SU-DHL-6 (cell line): ENCODE results near the gene SERPINA3.

Experiments
- H2AFZ ChIP-seq: fragments of 200-600 bp; sonication (generic); 2 replicates; pipeline ENCODE4 v1.6.1; 2014; ENCODE audit warnings: low read depth, mild to moderate bottlenecking, moderate library complexity, mixed read lengths, antibody characterized with exemption, low read length; ENCODE audit not compliant: severe bottlenecking
- H3F3A ChIP-seq: fragments of 200-600 bp; shearing (Covaris generic); 2 replicates; pipeline ENCODE4 v1.6.0; 2016; ENCODE audit warnings: antibody characterized with exemption, mild to moderate bottlenecking; ENCODE audit not compliant: insufficient read depth
- H3K27ac ChIP-seq: fragments of 200-600 bp; sonication (generic); 2 replicates; pipeline ENCODE4 v1.5.1; 2016; ENCODE audit warnings: low read depth, mild to moderate bottlenecking, low read length, moderate library complexity, mixed read lengths
- H3K27me3 ChIP-seq: fragments of 200-600 bp; sonication (generic), shearing (Covaris generic); 2 replicates; pipeline ENCODE4 v1.6.0; 2014; ENCODE audit warnings: mild to moderate bottlenecking, low read length
- H3K36me3 ChIP-seq: fragments of 200-600 bp; sonication (generic); 2 replicates; pipeline ENCODE4 v1.6.1; 2014; ENCODE audit warnings: mild to moderate bottlenecking, low read length, mixed read lengths
- H3K4me2 ChIP-seq: fragments of 300-600, 200-600 bp; shearing (Covaris generic), sonication (generic); 2 replicates; pipeline ENCODE4 v1.6.0; 2014; ENCODE audit warnings: low read length, low read depth, mild to moderate bottlenecking; ENCODE audit not compliant: poor library complexity, severe bottlenecking
- H3K4me3 ChIP-seq: fragments of 200-600 bp; sonication (generic); 2 replicates; pipeline ENCODE4 v1.5.1; 2014; ENCODE audit warnings: antibody characterized with exemption, low read length, mild to moderate bottlenecking, mixed read lengths; ENCODE audit not compliant: insufficient read depth, poor library complexity, severe bottlenecking
- H3K79me2 ChIP-seq: fragments of 200-600 bp; sonication (generic); 2 replicates; pipeline ENCODE4 v1.6.1; 2014; ENCODE audit warnings: mild to moderate bottlenecking, low read length, moderate library complexity; ENCODE audit not compliant: insufficient read depth
- H3K9ac ChIP-seq: fragments of 200-600 bp; sonication (generic); 2 replicates; pipeline ENCODE4 v1.7.0; 2014; ENCODE audit warnings: mild to moderate bottlenecking, low read length
- H3K9me2 ChIP-seq: fragments of 200-600 bp; sonication (generic); replicated peaks from 2 replicates; pipeline ENCODE4 v1.6.1; 2014; ENCODE audit warnings: low read length; ENCODE audit not compliant: insufficient read depth
- H3K9me3 ChIP-seq: fragments of 200-600 bp; sonication (generic); 2 replicates; pipeline ENCODE4 v1.6.1; 2014; ENCODE audit warnings: low read length, mixed read lengths; ENCODE audit not compliant: insufficient read depth
- H4K20me1 ChIP-seq: fragments of 200-600 bp; sonication (generic); 2 replicates; pipeline ENCODE4 v1.6.1; 2014; ENCODE audit warnings: low read depth, mild to moderate bottlenecking, antibody characterized with exemption, low read length, moderate library complexity, mixed read lengths
- EZH2phosphoT487 ChIP-seq: fragments of 200-600 bp; sonication (generic), shearing (Covaris generic); conservative IDR thresholded peaks from 2 replicates; pipeline ENCODE4 v1.6.1; 2018; ENCODE audit warnings: mild to moderate bottlenecking, antibody characterized with exemption, low read length, moderate library complexity, mixed read lengths
- TF ChIP-seq, protein P1 (sequence below): fragments of 200-600 bp; sonication (generic); IDR thresholded peaks from one replicate; pipeline ENCODE4 v1.5.1; 2017; ENCODE audit warnings: antibody characterized with exemption, mild to moderate bottlenecking, low read length, moderate library complexity; ENCODE audit not compliant: insufficient read depth, poor library complexity, severe bottlenecking

The SERPINA3 gene

DNA sequence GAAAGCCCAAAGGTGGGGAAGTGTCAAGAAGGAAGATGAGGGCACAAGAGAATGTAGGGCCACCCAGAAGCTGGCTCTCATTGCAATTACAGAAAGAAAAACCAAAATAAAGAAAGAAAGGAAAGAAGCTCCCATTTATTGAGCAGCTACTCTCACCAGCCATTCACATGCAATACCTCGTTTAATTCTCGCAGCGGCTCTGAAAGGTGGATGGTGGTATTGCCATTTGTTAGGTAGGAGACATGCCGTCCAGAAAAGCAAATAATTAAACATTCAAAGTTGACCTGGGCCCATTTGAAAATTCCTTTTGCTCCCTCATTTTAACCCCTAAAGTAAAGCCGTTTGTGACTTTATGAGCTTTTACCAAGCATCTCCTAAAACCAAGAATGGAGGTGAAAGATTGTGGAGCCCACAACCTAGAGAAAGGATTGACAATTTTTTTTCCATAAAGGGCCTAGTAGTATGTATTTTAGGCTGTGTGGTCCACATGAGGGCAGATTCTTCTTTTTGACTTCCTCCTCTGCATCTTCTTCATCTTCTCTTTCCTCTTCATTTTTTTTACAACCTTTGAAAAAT is 5.3 kb downstream of the SERPINA3 start:
- Histone ChIP-seq H3K4me3 (no peak overlapping the region), H4K20me1 (no peaks in the 10 kb centered on the region), H3K9ac (no peak overlapping the region), H3K4me2 (no peak overlapping the region), H3K9me2 (no peaks in the 10 kb centered on the region), H3K9me3 (peaks cover 16% of the 10 kb centered on the region; the same call in 1 of the 2 replicates), H3K27me3 (no peaks in the 10 kb centered on the region), H3K27ac (no peak overlapping the region), H2AFZ (no peak overlapping the region), H3F3A (no peaks in the 10 kb centered on the region), H3K79me2 (no peaks in the 10 kb centered on the region), H3K36me3 (no peaks in the 10 kb centered on the region)
- no peak for TF ChIP-seq EZH2phosphoT487
- TF ChIP-seq, protein P1, sequence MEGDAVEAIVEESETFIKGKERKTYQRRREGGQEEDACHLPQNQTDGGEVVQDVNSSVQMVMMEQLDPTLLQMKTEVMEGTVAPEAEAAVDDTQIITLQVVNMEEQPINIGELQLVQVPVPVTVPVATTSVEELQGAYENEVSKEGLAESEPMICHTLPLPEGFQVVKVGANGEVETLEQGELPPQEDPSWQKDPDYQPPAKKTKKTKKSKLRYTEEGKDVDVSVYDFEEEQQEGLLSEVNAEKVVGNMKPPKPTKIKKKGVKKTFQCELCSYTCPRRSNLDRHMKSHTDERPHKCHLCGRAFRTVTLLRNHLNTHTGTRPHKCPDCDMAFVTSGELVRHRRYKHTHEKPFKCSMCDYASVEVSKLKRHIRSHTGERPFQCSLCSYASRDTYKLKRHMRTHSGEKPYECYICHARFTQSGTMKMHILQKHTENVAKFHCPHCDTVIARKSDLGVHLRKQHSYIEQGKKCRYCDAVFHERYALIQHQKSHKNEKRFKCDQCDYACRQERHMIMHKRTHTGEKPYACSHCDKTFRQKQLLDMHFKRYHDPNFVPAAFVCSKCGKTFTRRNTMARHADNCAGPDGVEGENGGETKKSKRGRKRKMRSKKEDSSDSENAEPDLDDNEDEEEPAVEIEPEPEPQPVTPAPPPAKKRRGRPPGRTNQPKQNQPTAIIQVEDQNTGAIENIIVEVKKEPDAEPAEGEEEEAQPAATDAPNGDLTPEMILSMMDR = no peak

- Histone ChIP-seq H3K79me2 (no peaks in the 10 kb centered on the region), H3K4me3 (no peak overlapping the region), H3K9me2 (no peaks in the 10 kb centered on the region), H2AFZ (no peak overlapping the region), H4K20me1 (no peaks in the 10 kb centered on the region), H3K9ac (no peak overlapping the region), H3K4me2 (no peak overlapping the region), H3K27ac (no peak overlapping the region), H3K36me3 (no peaks in the 10 kb centered on the region), H3K9me3 (peaks cover 16% of the 10 kb centered on the region; the same call in 1 of the 2 replicates), H3K27me3 (no peaks in the 10 kb centered on the region), H3F3A (no peaks in the 10 kb centered on the region)
- TF ChIP-seq, protein P1 = no peak
- TF ChIP-seq EZH2phosphoT487 = no peak
These were observed 6.0 kb downstream of the SERPINA3 start for GRCh38 chr14:94617988-94618822.

DNA sequence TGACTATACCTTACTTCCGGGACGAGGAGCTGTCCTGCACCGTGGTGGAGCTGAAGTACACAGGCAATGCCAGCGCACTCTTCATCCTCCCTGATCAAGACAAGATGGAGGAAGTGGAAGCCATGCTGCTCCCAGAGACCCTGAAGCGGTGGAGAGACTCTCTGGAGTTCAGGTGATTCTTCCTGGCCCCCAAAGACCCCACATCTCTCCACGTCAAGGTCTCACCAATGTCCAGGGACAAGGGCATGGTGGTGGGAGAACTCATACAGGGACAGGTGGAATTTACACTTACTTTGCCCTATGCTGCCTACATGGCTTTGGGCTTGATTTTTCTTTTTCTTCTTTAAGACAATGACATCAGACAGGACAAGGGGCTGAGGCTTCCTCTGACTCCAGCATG is 7.1 kb downstream of the SERPINA3 start:
- H2AFZ ChIP-seq = no peak overlapping the region
- H3K27ac ChIP-seq = no peak overlapping the region
- no peak for TF ChIP-seq EZH2phosphoT487
- TF ChIP-seq, protein P1 = no peak
- no peaks in the 10 kb centered on the region for H3K36me3 ChIP-seq
- no peak overlapping the region for H3K4me2 ChIP-seq
- no peaks in the 10 kb centered on the region for H4K20me1 ChIP-seq
- H3F3A ChIP-seq = no peaks in the 10 kb centered on the region
- no peaks in the 10 kb centered on the region for H3K27me3 ChIP-seq
- H3K79me2 ChIP-seq = no peaks in the 10 kb centered on the region
- no peak overlapping the region for H3K9ac ChIP-seq
- no peaks in the 10 kb centered on the region for H3K9me2 ChIP-seq
- H3K9me3 ChIP-seq = peaks cover 16% of the 10 kb centered on the region; the same call in 1 of the 2 replicates
- H3K4me3 ChIP-seq = no peak overlapping the region
